Medulla oblongata (tissue), 1 donor: Measurements from ENCODE around the gene TRRAP.

Experiments used
- DNase-seq: peaks from one replicate; pipeline ENCODE4 v3.0.0-alpha.2; 2015; ENCODE audit errors: extremely low spot score

The TRRAP gene

DNA sequence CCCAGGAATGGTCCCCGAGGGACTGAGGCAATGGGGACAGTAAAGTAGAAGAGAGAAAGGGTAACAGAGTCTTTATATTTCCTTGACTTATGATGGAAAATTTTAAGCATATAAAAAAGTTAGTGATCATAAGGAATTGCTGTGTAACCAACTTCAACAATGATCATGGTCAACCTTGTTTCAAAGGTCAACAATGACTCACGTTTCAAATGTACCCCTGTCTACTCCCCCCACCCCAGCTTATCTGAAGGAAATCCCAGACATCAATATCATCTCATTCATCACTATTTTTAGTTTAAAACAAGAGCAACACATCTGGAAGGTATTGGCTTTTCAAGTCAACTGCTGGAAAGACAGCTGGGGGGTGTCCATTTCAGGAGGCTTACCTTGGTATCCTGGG is 172.6 kb downstream of the TRRAP start:
- DNase-seq, result no peak

DNA sequence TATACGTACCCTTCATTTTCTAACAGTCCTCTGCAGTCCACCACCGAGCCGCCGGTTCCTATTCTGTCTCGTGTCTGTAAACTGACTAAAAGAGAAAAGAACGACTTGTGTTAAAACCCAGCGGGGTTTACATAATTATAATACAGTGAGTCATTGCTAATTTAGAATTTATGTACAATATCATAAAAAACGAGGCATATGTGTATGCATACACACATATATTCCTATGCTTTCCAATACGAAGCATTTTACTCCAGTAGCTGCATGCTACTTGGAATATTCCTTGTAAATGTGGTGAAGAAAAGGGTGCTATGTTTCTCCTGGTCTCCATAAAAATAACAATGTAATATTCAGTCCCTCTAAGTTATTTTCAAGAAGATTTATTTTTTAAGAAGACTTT is 176.4 kb downstream of the TRRAP start:
- DNase-seq, result no peak

DNA sequence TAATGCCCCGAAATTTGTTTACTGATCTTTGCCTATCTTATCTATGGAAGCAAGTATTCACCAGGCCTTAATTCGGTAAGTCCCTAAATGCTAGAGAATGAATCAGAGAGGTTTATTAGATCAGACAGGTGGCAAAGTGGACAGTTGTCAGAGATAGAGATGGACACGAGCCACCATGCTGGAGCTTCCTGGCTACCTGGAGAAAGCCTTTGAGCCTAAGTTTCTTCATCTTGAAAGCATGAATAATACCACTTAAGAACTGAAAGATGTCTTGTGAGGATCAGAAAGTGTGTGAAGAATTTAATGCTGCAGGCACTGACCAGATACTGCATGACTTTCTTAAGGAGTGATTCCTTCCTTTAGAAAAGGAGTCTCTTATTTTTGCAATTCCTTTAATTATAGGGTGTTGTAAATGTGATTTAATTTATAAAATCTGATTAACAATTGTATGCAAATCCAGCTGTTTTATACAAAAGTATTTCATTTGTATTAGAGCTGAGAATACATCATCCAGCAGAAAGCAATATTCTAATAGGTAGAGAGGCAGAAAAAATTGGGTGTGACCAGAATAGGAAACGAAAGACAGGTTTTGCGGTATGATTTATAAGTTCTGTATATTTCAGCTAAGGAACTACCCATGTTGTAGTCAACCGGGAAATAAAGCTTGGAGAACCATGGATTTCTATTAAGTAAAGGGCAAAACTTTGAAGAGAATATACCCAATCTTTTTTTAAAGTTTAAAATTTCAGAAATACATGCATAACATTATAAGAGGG is 182.9 kb downstream of the TRRAP start:
- DNase-seq, result no peak
